COR-L47 (cell line): Measurements from ENCODE around the gene FAM114A2.
"Not testable (repeated sequence)": the region's sequence is repeated elsewhere in the genome, so short reads cannot be mapped to it uniquely, and the experiment has no call there.

Experiments used
- DNase-seq: peaks from one replicate; lab custom pipeline; 2025; lab: John Stamatoyannopoulos, UW

FAM114A2 gene

GRCh38 chr5:154049636-154050035 is 10.9 kb upstream of the FAM114A2 start:
- DNase-seq, result no peak

GRCh38 chr5:154047324-154047723 is 8.6 kb upstream of the FAM114A2 start:
- no peak for DNase-seq

- no peak for DNase-seq
These were observed 7.8 kb upstream of the FAM114A2 start for GRCh38 chr5:154046486-154046885.

- no peak for DNase-seq
These were observed 5.9 kb upstream of the FAM114A2 start for GRCh38 chr5:154044581-154044980.

- no peak for DNase-seq
These were observed 5.4 kb upstream of the FAM114A2 start for GRCh38 chr5:154044099-154044498.

- DNase-seq, result no peak
These were observed 4.1 kb upstream of the FAM114A2 start for GRCh38 chr5:154042766-154043165.

- DNase-seq, result no peak
These were observed 734 bp upstream of the FAM114A2 start for GRCh38 chr5:154039458-154039829.

- DNase-seq, result no peak
These were observed 426 bp downstream of the FAM114A2 start for GRCh38 chr5:154038261-154038706.

- DNase-seq, result no peak
These were observed 3.8 kb downstream of the FAM114A2 start for GRCh38 chr5:154034944-154035343.

- no peak for DNase-seq
These were observed 6.7 kb downstream of the FAM114A2 start for GRCh38 chr5:154031937-154032489.

GRCh38 chr5:154025951-154026350 is 12.8 kb downstream of the FAM114A2 start:
- DNase-seq, result no peak

- not testable (repeated sequence) for DNase-seq
These were observed 19.8 kb downstream of the FAM114A2 start for GRCh38 chr5:154018919-154019318.

GRCh38 chr5:154015071-154015693 is 23.5 kb downstream of the FAM114A2 start:
- no peak for DNase-seq

GRCh38 chr5:154010660-154011059 is 28.1 kb downstream of the FAM114A2 start:
- DNase-seq, result no peak

- no peak for DNase-seq
These were observed 33.1 kb downstream of the FAM114A2 start for GRCh38 chr5:154005648-154006047.

GRCh38 chr5:154002511-154003020 is 36.1 kb downstream of the FAM114A2 start:
- DNase-seq, result no peak

GRCh38 chr5:154002093-154002492 is 36.6 kb downstream of the FAM114A2 start:
- no peak for DNase-seq

- DNase-seq, result no peak
These were observed 38.0 kb downstream of the FAM114A2 start for GRCh38 chr5:154000703-154001102.

GRCh38 chr5:153999995-154000394 is 38.7 kb downstream of the FAM114A2 start:
- no peak for DNase-seq

GRCh38 chr5:153998768-153999167 is 39.9 kb downstream of the FAM114A2 start:
- no peak for DNase-seq

- DNase-seq, result no peak
These were observed 40.7 kb downstream of the FAM114A2 start for GRCh38 chr5:153998010-153998409.

- DNase-seq, result no peak
These were observed 47.5 kb downstream of the FAM114A2 start for GRCh38 chr5:153991168-153991567.

GRCh38 chr5:153988510-153988909 is 50.2 kb downstream of the FAM114A2 start:
- no peak for DNase-seq

GRCh38 chr5:153987301-153987700 is 51.4 kb downstream of the FAM114A2 start:
- no peak for DNase-seq
